Peyer's patch (tissue), 4 donors: ENCODE measurements around the gene PDIA2.
"Not testable (repeated sequence)": the region's sequence is repeated elsewhere in the genome, so short reads cannot be mapped to it uniquely, and the experiment has no call there.

ENCODE experiments used
- CTCF ChIP-seq, 6 experiments: fragments of 450-650 bp in 4 of 6; fragments of 200-600 bp in 2 of 6; sonication (generic) in 1 of 6; IDR thresholded peaks; one replicate each; pipeline ENCODE4 v1.5.1; 2017 to 2019; ENCODE audit warnings: antibody characterized with exemption in 6 of 6, mild to moderate bottlenecking in 3 of 6, moderate library complexity in 1 of 6
- POLR2A ChIP-seq, 2 donors: fragments of 450-650 bp; IDR thresholded peaks; one replicate each; pipeline ENCODE4 v1.5.1; 2017; ENCODE audit warnings: antibody characterized with exemption in 2 of 2, mild to moderate bottlenecking in 2 of 2, moderate library complexity in 2 of 2

GRCh38 chr16:334861-335632, 52.1 kb downstream of the PDIA2 start:
- TF ChIP-seq CTCF, POLR2A (IDR thresholded peaks at IDR 0.05): not testable (repeated sequence)
